ENCODE data around the gene NAAA. TPM values are rescaled to one million over a fixed set of nuclear protein-coding genes. Genes with fewer than 3 reads are reported as not detected.

Gene NAAA
- total and polyA plus RNA-seq, 2 of the 4 experiments (the other 2 are of a cell fraction): 17.6 to 26.4 TPM

DNA sequence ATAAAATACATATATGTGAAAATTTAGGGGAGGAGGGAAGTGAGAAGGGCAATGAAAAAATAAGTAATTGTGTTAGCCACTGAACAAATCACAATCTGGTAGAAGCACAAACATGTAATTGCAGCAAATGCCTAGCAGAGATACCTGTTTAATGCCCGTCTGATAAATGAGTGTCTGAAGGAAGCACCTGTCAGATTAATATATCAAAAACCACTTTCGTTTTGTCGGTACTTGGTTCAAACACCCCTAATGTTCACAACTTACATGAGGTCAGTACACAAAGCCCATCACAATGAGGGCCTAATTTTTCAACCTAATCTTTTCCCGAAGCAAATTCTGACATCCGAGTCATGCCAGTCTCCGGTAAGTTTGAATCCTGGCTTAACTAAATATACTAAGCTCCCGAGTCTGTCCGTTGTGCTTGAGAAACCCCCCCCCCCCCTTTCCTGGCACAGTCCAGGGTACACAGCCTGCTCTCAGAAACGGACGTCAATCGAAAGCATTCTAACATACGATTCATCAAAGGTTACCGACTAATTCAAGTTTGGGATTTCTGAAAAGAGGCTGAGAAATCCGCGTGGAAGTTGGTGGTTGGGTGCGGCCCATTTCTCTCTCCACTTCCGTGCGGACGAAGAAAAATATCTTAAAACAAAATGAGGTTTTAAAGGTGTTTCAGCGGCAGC is 49.2 kb upstream of the NAAA start:
- peaks cover 12 to 50% of the 10 kb centered on the region in 2 experiments; a peak in 3 of 4 replicates for H3K79me1 ChIP-seq (ENCODE audit: low read depth in 1 of 2, low read length in 2 of 2)
- H3K9me3 ChIP-seq (ENCODE audit: control insufficient read depth, insufficient read depth, low read length): no peaks in the 10 kb centered on the region
- no peak overlapping the region for H2AFZ ChIP-seq (replicated peaks; ENCODE audit: low read length, poor library complexity)
- peaks cover 26% of the 10 kb centered on the region for H4K20me1 ChIP-seq (ENCODE audit: insufficient read depth, low read length)
- TF ChIP-seq POLR2A (IDR thresholded peaks at IDR 0.05; ENCODE audit: low read depth, low read length): no peak
- TF ChIP-seq MXI1 (IDR thresholded peaks at IDR 0.05; ENCODE audit: borderline replicate concordance, low read depth, low read length): no peak
- TF ChIP-seq, protein P1, sequence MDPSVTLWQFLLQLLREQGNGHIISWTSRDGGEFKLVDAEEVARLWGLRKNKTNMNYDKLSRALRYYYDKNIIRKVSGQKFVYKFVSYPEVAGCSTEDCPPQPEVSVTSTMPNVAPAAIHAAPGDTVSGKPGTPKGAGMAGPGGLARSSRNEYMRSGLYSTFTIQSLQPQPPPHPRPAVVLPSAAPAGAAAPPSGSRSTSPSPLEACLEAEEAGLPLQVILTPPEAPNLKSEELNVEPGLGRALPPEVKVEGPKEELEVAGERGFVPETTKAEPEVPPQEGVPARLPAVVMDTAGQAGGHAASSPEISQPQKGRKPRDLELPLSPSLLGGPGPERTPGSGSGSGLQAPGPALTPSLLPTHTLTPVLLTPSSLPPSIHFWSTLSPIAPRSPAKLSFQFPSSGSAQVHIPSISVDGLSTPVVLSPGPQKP (IDR thresholded peaks at IDR 0.05; ENCODE audit: borderline replicate concordance, low read depth, low read length): no peak
- TF ChIP-seq SMC3 (IDR thresholded peaks at IDR 0.05; ENCODE audit: low read depth, low read length): no peak
- TF ChIP-seq RCOR1 (IDR thresholded peaks at IDR 0.05; ENCODE audit: insufficient replicate concordance, low read length): no peak
- no peak for ATAC-seq (ENCODE audit: low read depth)
- H3K36me3 ChIP-seq (ENCODE audit: control insufficient read depth, insufficient read depth, low read length): no peaks in the 10 kb centered on the region
- H3K23ac ChIP-seq (ENCODE audit: low read depth, low read length): peak overlapping the region; percentile 50
- ChIA-PET CTCF (interaction anchor here (1.3 kb wide), 1 partner anchor 98 kb away, joined by 4 read pairs; no protein-coding TSS in a partner anchor), POLR2A (ENCODE audit: unreplicated experiment) (interaction anchor here (0.6 kb wide), 1 partner anchor 10 kb away, joined by 3 read pairs; no protein-coding TSS in a partner anchor)
- peak overlapping the region; percentile 87 for H2AK9ac ChIP-seq (replicated peaks; ENCODE audit: low read depth, low read length, poor library complexity)
- H3K56ac ChIP-seq (ENCODE audit: extremely low read depth, insufficient read depth, low read length): peak overlapping the region; percentile 67; the same call in 1 of the 2 replicates
- no peak overlapping the region for H2BK15ac ChIP-seq (ENCODE audit: low read depth, low read length)
- peak overlapping the region; percentile 84 for H3K27ac ChIP-seq (ENCODE audit: insufficient read depth, low read length)
- H3K9me1 ChIP-seq (ENCODE audit: insufficient read depth, low read length): peaks cover 13% of the 10 kb centered on the region
- H3K4me1 ChIP-seq (ENCODE audit: control insufficient read depth, insufficient read depth, low read length): peaks cover 2% of the 10 kb centered on the region
- H3K27me3 ChIP-seq (ENCODE audit: control insufficient read depth, insufficient read depth, low read length): no peaks in the 10 kb centered on the region
- WGBS, 2 experiments (ENCODE audit: extremely low coverage in 2 of 2, insufficient read length in 1 of 2): 0% methylated on average over 3 of the region's 20 CpGs; no CpG with 5 or more reads in 1 of the 2 experiments
- H3K18ac ChIP-seq (ENCODE audit: low read depth, low read length): no peak overlapping the region
- H3K4me3 ChIP-seq (ENCODE audit: insufficient read depth, low read depth, low read length): peak overlapping the region; percentile 86
- H3K14ac ChIP-seq (replicated peaks; ENCODE audit: low read depth, low read length): peak overlapping the region; percentile 82
- H3K4ac ChIP-seq (ENCODE audit: low read depth, low read length): peak overlapping the region; percentile 87
- H2BK120ac ChIP-seq (ENCODE audit: low read depth, low read length): no peak overlapping the region
- intact Hi-C loops (cut with micrococcal nuclease): loop anchor here (1.0 kb wide), 2 partner anchors 74 to 158 kb away; partner anchors contain the start of gene NUP54
- in situ Hi-C loops (cut with MboI; ENCODE audit: low sequenced_read_pairs): no loop called here
- peak overlapping the region; percentile 4 for H2BK5ac ChIP-seq (ENCODE audit: low read depth, low read length, poor library complexity, severe bottlenecking)
- H4K5ac ChIP-seq (ENCODE audit: low read depth, low read length): peak overlapping the region; percentile 65
- H2AK5ac ChIP-seq (ENCODE audit: low read depth, low read length): peak overlapping the region; percentile 1; the same call in 1 of the 2 replicates
- peak overlapping the region; percentile 89 for H3K9ac ChIP-seq (ENCODE audit: low read depth, low read length)
- peak; percentile 15 for DNase-seq
- dilution Hi-C loops (cut with HindIII; ENCODE audit: low sequenced_read_pairs, unreplicated experiment): no loop called here
- no peak overlapping the region for H2BK20ac ChIP-seq (ENCODE audit: low read depth, low read length)
- H4K91ac ChIP-seq (ENCODE audit: insufficient read depth, low read depth, low read length): 0 out of 2 replicates have a peak overlapping the region, but pooled peaks have one; percentile 72
- H3K4me2 ChIP-seq (ENCODE audit: low read depth, low read length): peak overlapping the region; percentile 98
- no TSS peak for BruUV-seq (replicated peaks)
- peak overlapping the region; percentile 86 to 92 for H4K8ac ChIP-seq (ENCODE audit: low read depth in 2 of 2, low read length in 2 of 2)

Data from IMR-90 (cell line).